ENCODE data around the gene AKR1C1. TPM values are rescaled to one million over a fixed set of nuclear protein-coding genes. Genes with fewer than 3 reads are reported as not detected.
A peak's percentile ranks its signal among the peaks of the same experiment; 100 is the strongest.
"Not testable (repeated sequence)": the region's sequence is repeated elsewhere in the genome, so short reads cannot be mapped to it uniquely, and the experiment has no call there.

AKR1C1 gene
- total RNA-seq, 4 donors from 2014 or later, result 47.1 to 94.8 (median 77.5) TPM

DNA sequence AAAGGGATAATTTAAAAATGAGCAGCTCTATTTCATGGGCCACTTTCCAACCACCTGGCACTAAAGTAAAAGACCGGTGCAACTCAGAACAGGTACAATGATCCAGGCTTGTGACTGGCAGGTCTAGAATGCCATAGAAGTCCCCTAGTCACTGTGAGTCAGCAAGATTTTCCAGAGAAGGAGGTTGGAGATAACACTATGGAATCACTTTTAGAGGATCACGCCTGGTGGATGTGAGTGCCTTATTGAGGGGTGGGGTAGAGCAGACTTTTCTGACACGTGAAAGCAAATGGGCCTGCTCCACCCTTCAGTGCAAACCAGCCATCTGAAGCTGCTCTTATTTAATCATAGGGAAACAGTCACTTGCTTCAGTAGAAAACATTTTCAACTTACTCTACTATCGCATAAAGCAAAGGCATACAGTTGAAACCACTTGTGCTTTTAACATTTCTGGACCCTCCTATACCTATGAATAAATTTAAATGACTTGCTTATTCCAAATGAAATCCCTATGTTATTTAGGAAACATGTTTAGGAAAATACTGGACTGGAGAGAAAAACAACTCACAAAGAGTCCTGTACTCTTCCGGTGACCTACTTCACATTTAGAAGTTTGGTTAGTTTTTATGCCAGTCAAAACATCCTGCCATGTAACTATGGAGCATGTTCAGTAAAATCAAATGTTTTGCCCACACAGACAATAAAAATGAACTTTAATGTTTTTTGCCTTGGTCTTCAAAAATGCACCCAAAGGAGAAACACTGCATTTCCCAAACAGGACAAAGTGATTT, 21.5 kb upstream of the AKR1C1 start:
- H3K27me3 ChIP-seq, result no peaks in the 10 kb centered on the region
- TF ChIP-seq EP300 (IDR thresholded peaks at IDR 0.05) (no peak), POLR2A (IDR thresholded peaks at IDR 0.05) (no peak), CTCF (IDR thresholded peaks at IDR 0.05) (no peak)
- 60 to 64% methylated on average over 5 of the region's 5 CpGs for WGBS, 2 donors
- H3K36me3 ChIP-seq, result no peaks in the 10 kb centered on the region
- peaks cover 0 to 55% (median 13%) of the 10 kb centered on the region in 4 donors for H3K4me1 ChIP-seq
- no peak overlapping the region for H3K4me3 ChIP-seq
- no peaks in the 10 kb centered on the region for H3K9me3 ChIP-seq
- DNase-seq (ENCODE audit: low spot score in 2 of 2), result no peak
- H3K27ac ChIP-seq, result peak overlapping the region in 3 of 4 donors; percentile 20 to 88 (median 71)

- not testable (repeated sequence) for DNase-seq (ENCODE audit: low spot score in 2 of 2); H3K27me3 ChIP-seq; H3K4me3 ChIP-seq; H3K36me3 ChIP-seq; H3K9me3 ChIP-seq
- H3K27ac ChIP-seq, result peak overlapping the region in 2 of 4 donors; percentile 71 to 88
- peak in 1 of 5 experiments; percentile 9 for TF ChIP-seq CTCF (IDR thresholded peaks at IDR 0.05)
- H3K4me1 ChIP-seq, result peaks cover 0 to 58% (median 14%) of the 10 kb centered on the region in 4 donors
- 31% methylated on average over 2 of the region's 2 CpGs for WGBS, 2 donors
Measured at GRCh38 chr10:4942931-4943330, 20.3 kb upstream of the AKR1C1 start.

GRCh38 chr10:4943416-4943815, 19.8 kb upstream of the AKR1C1 start:
- Histone ChIP-seq H3K27ac (peak overlapping the region in 3 of 4 donors; percentile 45 to 88 (median 71)), H3K4me1 (peaks cover 0 to 59% (median 14%) of the 10 kb centered on the region in 4 donors)
- not testable (repeated sequence) for DNase-seq (ENCODE audit: low spot score in 2 of 2); H3K36me3 ChIP-seq; H3K4me3 ChIP-seq; H3K27me3 ChIP-seq; H3K9me3 ChIP-seq

GRCh38 chr10:4943821-4944220, 19.4 kb upstream of the AKR1C1 start:
- Histone ChIP-seq H3K9me3 (no peaks in the 10 kb centered on the region), H3K36me3 (no peaks in the 10 kb centered on the region), H3K27me3 (no peaks in the 10 kb centered on the region), H3K4me1 (peaks cover 0 to 63% (median 15%) of the 10 kb centered on the region in 4 donors), H3K27ac (peak overlapping the region in 3 of 4 donors; percentile 45 to 88 (median 65)), H3K4me3 (no peak overlapping the region)
- DNase-seq (ENCODE audit: low spot score in 2 of 2), result no peak
- no peak for TF ChIP-seq EP300 (IDR thresholded peaks at IDR 0.05)
- TF ChIP-seq CTCF (IDR thresholded peaks at IDR 0.05), result no peak
- TF ChIP-seq POLR2A (IDR thresholded peaks at IDR 0.05), result no peak
- 22 to 28% methylated on average over 2 of the region's 2 CpGs for WGBS, 2 donors

DNA sequence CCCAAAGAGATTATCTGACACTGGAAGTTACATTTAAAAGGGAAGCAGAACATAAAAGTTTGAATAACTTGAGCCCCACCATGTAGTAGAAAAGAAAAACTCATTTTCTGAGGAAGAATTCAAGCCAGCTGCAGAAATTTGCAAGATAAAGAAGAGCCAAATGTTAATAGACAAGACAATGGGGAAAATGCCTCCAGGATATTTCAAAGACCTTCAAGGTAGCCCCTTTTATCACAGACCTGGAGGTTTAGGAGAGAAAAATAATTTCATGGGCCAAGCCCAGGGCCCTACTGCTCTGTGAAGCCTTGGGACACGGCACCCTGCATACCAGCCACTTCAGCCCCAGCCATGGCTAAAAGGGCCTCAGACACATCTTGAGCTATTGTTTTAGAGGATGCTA, 18.4 kb upstream of the AKR1C1 start:
- Histone ChIP-seq H3K4me1 (peaks cover 0 to 64% (median 16%) of the 10 kb centered on the region in 4 donors), H3K27me3 (no peaks in the 10 kb centered on the region), H3K9me3 (no peaks in the 10 kb centered on the region), H3K4me3 (no peak overlapping the region), H3K36me3 (no peaks in the 10 kb centered on the region), H3K27ac (peak overlapping the region in 3 of 4 donors; percentile 45 to 88 (median 73))
- no peak for DNase-seq (ENCODE audit: low spot score in 2 of 2)
- TF ChIP-seq CTCF (IDR thresholded peaks at IDR 0.05) (no peak), EP300 (IDR thresholded peaks at IDR 0.05) (no peak), POLR2A (IDR thresholded peaks at IDR 0.05) (no peak)
- 94 to 100% methylated on average over 1 of the region's 1 CpG for WGBS, 2 donors

All from tibial nerve (tissue), 4 donors.